Vagina (tissue), 2 donors: ENCODE results near the gene MTAP. TPM values are rescaled to one million over a fixed set of nuclear protein-coding genes. Genes with fewer than 3 reads are reported as not detected.

Source experiments
- DNase-seq, 2 donors: peaks; one replicate each; pipeline ENCODE4 v3.0.0-alpha.2; 2017; ENCODE audit errors: extremely low spot score in 2 of 2
- H3K27ac ChIP-seq: fragments of 200-600 bp; sonication (generic); one replicate; pipeline ENCODE4 v1.5.1; 2019
- H3K27me3 ChIP-seq: fragments of 200-600 bp; sonication (generic); one replicate; pipeline ENCODE4 v1.5.1; 2019
- H3K36me3 ChIP-seq, 2 donors: fragments of 200-600 bp; sonication (generic); one replicate each; pipeline ENCODE4 v1.5.1; 2017 to 2019
- H3K4me1 ChIP-seq: fragments of 200-600 bp; sonication (generic); one replicate; pipeline ENCODE4 v1.5.1; 2019
- H3K4me3 ChIP-seq, 2 donors: fragments of 200-600 bp; sonication (generic); 1 replicate in 1 of 2; 2 replicates in 1 of 2; pipeline ENCODE4 v1.5.1; 2016 to 2019
- H3K9me3 ChIP-seq: fragments of 200-600 bp; sonication (generic); one replicate; pipeline ENCODE4 v1.5.1; 2019
- CTCF ChIP-seq, 3 experiments: fragments of 450-650 bp in 2 of 3; fragments of 200-600 bp in 1 of 3; sonication (generic) in 1 of 3; IDR thresholded peaks; one replicate each; pipeline ENCODE4 v1.5.1; 2017 to 2019; ENCODE audit warnings: antibody characterized with exemption in 3 of 3, mild to moderate bottlenecking in 2 of 3, moderate library complexity in 2 of 3
- POLR2A ChIP-seq, 2 donors: fragments of 450-650 bp; IDR thresholded peaks; one replicate each; pipeline ENCODE4 v1.6.1; 2017; ENCODE audit warnings: antibody characterized with exemption in 2 of 2, mild to moderate bottlenecking in 2 of 2, moderate library complexity in 2 of 2
- POLR2AphosphoS5 ChIP-seq, 2 donors: sonication (generic); formaldehyde crosslinking; IDR thresholded peaks; one replicate each; pipeline ENCODE4 v1.9.0; 2017; ENCODE audit warnings: antibody characterized with exemption in 2 of 2, mild to moderate bottlenecking in 2 of 2, low read depth in 1 of 2; ENCODE audit not compliant: insufficient read depth in 1 of 2
- intact Hi-C: fragments of 100-400 bp; cut with DNase I; formaldehyde crosslinking; loops from one replicate; pipeline ENCODE4 v1.15.1; 2023
- total RNA-seq: library from RNA; depleted of rRNA; stranded (reverse); fragments of >200 nt; gene quantifications from one replicate; pipeline ENCODE4 v1.2.3, GENCODE V29; 2016

MTAP gene
- total RNA-seq, 1 donor from 2014 or later, result 19.9 TPM

- Histone ChIP-seq H3K36me3 (no peaks in the 10 kb centered on the region), H3K9me3 (no peaks in the 10 kb centered on the region), H3K4me1 (no peaks in the 10 kb centered on the region), H3K27ac (no peak overlapping the region), H3K27me3 (no peaks in the 10 kb centered on the region), H3K4me3 (no peak overlapping the region)
- intact Hi-C loops, result loop anchor here (5.0 kb wide), 1 partner anchor 1611 kb away; no protein-coding TSS in a partner anchor
- no peak for TF ChIP-seq CTCF (IDR thresholded peaks at IDR 0.05)
- no peak for TF ChIP-seq POLR2A (IDR thresholded peaks at IDR 0.05)
- no peak for TF ChIP-seq POLR2AphosphoS5 (IDR thresholded peaks at IDR 0.05; ENCODE audit: insufficient read depth in 1 of 2, low read depth in 1 of 2)
- DNase-seq, result no peak
Observed at GRCh38 chr9:21778304-21778703, 24.1 kb upstream of the MTAP start.

GRCh38 chr9:21779397-21779796 is 23.0 kb upstream of the MTAP start:
- no peaks in the 10 kb centered on the region for H3K27me3 ChIP-seq
- no peak overlapping the region for H3K4me3 ChIP-seq
- H3K36me3 ChIP-seq, result no peaks in the 10 kb centered on the region
- TF ChIP-seq CTCF (IDR thresholded peaks at IDR 0.05) (no peak), POLR2AphosphoS5 (IDR thresholded peaks at IDR 0.05; ENCODE audit: insufficient read depth in 1 of 2, low read depth in 1 of 2) (no peak), POLR2A (IDR thresholded peaks at IDR 0.05) (no peak)
- DNase-seq, result no peak
- intact Hi-C loops, result loop anchor here (5.0 kb wide), 1 partner anchor 1612 kb away; no protein-coding TSS in a partner anchor
- H3K9me3 ChIP-seq, result no peaks in the 10 kb centered on the region
- no peaks in the 10 kb centered on the region for H3K4me1 ChIP-seq
- no peak overlapping the region for H3K27ac ChIP-seq

GRCh38 chr9:21781656-21782055 is 20.8 kb upstream of the MTAP start:
- H3K4me1 ChIP-seq, result no peaks in the 10 kb centered on the region
- H3K27ac ChIP-seq, result no peak overlapping the region
- intact Hi-C loops, result no loop called here
- TF ChIP-seq POLR2A (IDR thresholded peaks at IDR 0.05), result no peak
- no peak for TF ChIP-seq POLR2AphosphoS5 (IDR thresholded peaks at IDR 0.05; ENCODE audit: insufficient read depth in 1 of 2, low read depth in 1 of 2)
- TF ChIP-seq CTCF (IDR thresholded peaks at IDR 0.05), result no peak
- no peaks in the 10 kb centered on the region for H3K27me3 ChIP-seq
- H3K9me3 ChIP-seq, result no peaks in the 10 kb centered on the region
- no peaks in the 10 kb centered on the region for H3K36me3 ChIP-seq
- DNase-seq, result no peak
- H3K4me3 ChIP-seq, result no peak overlapping the region

GRCh38 chr9:21782205-21782604 is 20.2 kb upstream of the MTAP start:
- DNase-seq, result no peak
- Histone ChIP-seq H3K27ac (no peak overlapping the region), H3K4me1 (no peaks in the 10 kb centered on the region), H3K4me3 (no peak overlapping the region), H3K9me3 (no peaks in the 10 kb centered on the region), H3K36me3 (no peaks in the 10 kb centered on the region), H3K27me3 (no peaks in the 10 kb centered on the region)
- intact Hi-C loops, result no loop called here
- no peak for TF ChIP-seq CTCF (IDR thresholded peaks at IDR 0.05)
- TF ChIP-seq POLR2A (IDR thresholded peaks at IDR 0.05), result no peak
- no peak for TF ChIP-seq POLR2AphosphoS5 (IDR thresholded peaks at IDR 0.05; ENCODE audit: insufficient read depth in 1 of 2, low read depth in 1 of 2)

- no peaks in the 10 kb centered on the region for H3K36me3 ChIP-seq
- DNase-seq, result no peak
- H3K4me1 ChIP-seq, result no peaks in the 10 kb centered on the region
- H3K27ac ChIP-seq, result no peak overlapping the region
- no peaks in the 10 kb centered on the region for H3K9me3 ChIP-seq
- TF ChIP-seq CTCF (IDR thresholded peaks at IDR 0.05), result no peak
- no peak for TF ChIP-seq POLR2AphosphoS5 (IDR thresholded peaks at IDR 0.05; ENCODE audit: insufficient read depth in 1 of 2, low read depth in 1 of 2)
- TF ChIP-seq POLR2A (IDR thresholded peaks at IDR 0.05), result no peak
- H3K4me3 ChIP-seq, result no peak overlapping the region
- intact Hi-C loops, result no loop called here
- no peaks in the 10 kb centered on the region for H3K27me3 ChIP-seq
Observed at GRCh38 chr9:21788752-21789151, 13.7 kb upstream of the MTAP start.
